Skeletal muscle tissue (tissue), 1 donor: ENCODE data around the gene LPAR4. TPM values are rescaled to one million over a fixed set of nuclear protein-coding genes. Genes with fewer than 3 reads are reported as not detected.

Experiments
- total RNA-seq: library from RNA; depleted of rRNA; stranded (reverse); fragments of >200 nt; gene quantifications from one replicate; pipeline ENCODE4 v1.2.3, GENCODE V29; 2014

LPAR4 gene
- total RNA-seq, 1 donor from 2014 or later: 8.9 TPM

Other genes with a start within 250 kb of the LPAR4 start
- under 0.01 TPM for gene RTL3, start 88.4 kb upstream of the LPAR4 start, total RNA-seq
- 0.52 TPM for gene P2RY10, start 197.7 kb downstream of the LPAR4 start, total RNA-seq